ENCODE results near the gene PSMB3. TPM values are rescaled to one million over a fixed set of nuclear protein-coding genes. Genes with fewer than 3 reads are reported as not detected.

Gene PSMB3
- total RNA-seq, 6 experiments from 2014 or later: 85.2 to 183 (median 120) TPM

Small RNA genes within 50 kb of the gene (microRNA-seq; reads per million reads assigned to microRNA genes)
- gene MIR4726: 0.87 to 1.3 reads per million in 2 donors

Small RNA genes within 50 kb of the gene (small RNA-seq; reads per million reads assigned to genes)
- gene MIR4726: 0 reads per million in 2 experiments
- gene RNA5SP440: 18.2 to 53.2 reads per million in 2 experiments
- 0 reads per million in 2 experiments for gene RNU6-866P

Other genes with a start within 250 kb of the PSMB3 start
- 10 to 100 TPM in 4 of 6 experiments, 1 to 10 TPM in 2; 5.6 to 17.6 (median 11.5) TPM for gene SRCIN1, start 146.8 kb upstream of the PSMB3 start, total RNA-seq
- 1 to 10 TPM; 1.1 to 6.0 (median 3.0) TPM for gene EPOP, start 77.8 kb upstream of the PSMB3 start, total RNA-seq
- 10 to 100 TPM; 10.1 to 30.9 (median 25.6) TPM for gene MLLT6, start 47.5 kb upstream of the PSMB3 start, total RNA-seq
- gene CISD3, start 22.4 kb upstream of the PSMB3 start, total RNA-seq: 10 to 100 TPM; 34.2 to 88.1 (median 55.1) TPM
- gene PCGF2, start 4.4 kb upstream of the PSMB3 start, total RNA-seq: 1 to 10 TPM; 1.7 to 8.0 (median 3.9) TPM
- 10 to 100 TPM; 11.5 to 19.5 (median 15.4) TPM for gene PIP4K2B, start 46.8 kb downstream of the PSMB3 start, total RNA-seq
- 10 to 100 TPM in 2 of 6 experiments, 1 to 10 TPM in 4; 6.8 to 13.1 (median 9.2) TPM for gene CWC25, start 72.6 kb downstream of the PSMB3 start, total RNA-seq
- gene RPL23, start 101.0 kb downstream of the PSMB3 start, total RNA-seq: 100 to 1,000 TPM; 389 to 609 (median 436) TPM
- 100 to 1,000 TPM in 2 of 6 experiments, 10 to 100 TPM in 4; 52.2 to 124 (median 84.8) TPM for gene LASP1, start 117.3 kb downstream of the PSMB3 start, total RNA-seq
- not detected for gene FBXO47, start 214.7 kb downstream of the PSMB3 start, total RNA-seq

All from right lobe of liver (tissue), 5 donors.